NCI-H345 treated with DMSO at 0.1 percent for 48 hours (cell line): ENCODE results near the gene ZNF362.

Source experiments
- DNase-seq: peaks from one replicate; lab custom pipeline; 2025; ENCODE audit not compliant: unreplicated experiment; lab: John Stamatoyannopoulos, UW

Gene ZNF362

DNA sequence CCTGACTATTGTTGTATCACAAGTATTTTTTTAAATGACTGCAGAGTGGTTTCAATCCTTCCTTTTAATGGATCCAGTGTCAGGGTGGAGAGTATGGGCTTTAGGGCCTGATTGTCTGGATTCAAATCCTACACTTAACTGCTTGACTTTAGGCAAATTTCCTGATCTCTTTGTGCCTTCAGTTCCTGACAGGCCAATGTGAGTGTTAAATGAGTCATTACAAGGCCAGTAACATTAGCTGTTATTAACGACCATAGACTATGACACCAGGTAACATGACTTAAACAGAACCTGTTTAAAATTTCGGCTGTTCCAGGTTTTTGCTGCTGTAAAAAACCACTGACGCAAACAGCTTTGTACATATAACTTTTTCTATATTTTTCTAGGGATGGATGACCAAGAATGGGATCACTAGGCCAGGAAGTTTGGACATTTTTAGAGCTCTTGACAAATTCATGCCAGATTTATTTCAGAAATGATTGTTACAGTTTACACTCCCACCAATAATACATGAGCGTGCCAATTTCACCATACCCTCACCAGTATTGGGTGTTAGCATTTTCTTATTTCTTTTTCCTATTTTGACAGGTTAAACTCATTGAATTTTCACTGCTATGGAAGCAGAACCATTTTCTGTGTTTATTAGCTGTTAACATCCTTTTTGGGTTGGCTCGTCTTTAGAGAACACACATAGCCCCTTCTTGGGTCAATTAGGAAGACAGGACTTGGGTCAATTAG lies 11.3 kb downstream of the ZNF362 start:
- DNase-seq: no peak

DNA sequence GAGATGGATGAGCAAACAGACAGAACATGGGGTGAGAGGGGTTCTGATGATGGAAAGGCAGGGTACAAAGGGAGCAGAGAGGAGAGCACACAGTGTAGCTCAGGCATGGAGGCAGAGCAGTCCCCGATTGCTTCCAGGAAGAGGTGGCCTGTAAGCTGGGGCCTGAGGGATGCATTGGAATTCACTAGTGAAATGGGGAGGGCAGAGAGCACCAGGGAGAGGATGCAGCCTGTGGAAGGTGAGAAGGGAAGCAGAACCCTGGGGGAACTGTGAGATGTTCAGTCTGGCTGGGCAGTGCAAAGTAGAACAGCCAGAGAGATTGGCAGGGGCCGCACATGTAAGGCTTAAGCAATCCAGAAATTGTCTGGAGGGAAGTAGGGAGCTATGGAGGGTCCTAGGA lies 12.2 kb downstream of the ZNF362 start:
- DNase-seq: no peak

DNA sequence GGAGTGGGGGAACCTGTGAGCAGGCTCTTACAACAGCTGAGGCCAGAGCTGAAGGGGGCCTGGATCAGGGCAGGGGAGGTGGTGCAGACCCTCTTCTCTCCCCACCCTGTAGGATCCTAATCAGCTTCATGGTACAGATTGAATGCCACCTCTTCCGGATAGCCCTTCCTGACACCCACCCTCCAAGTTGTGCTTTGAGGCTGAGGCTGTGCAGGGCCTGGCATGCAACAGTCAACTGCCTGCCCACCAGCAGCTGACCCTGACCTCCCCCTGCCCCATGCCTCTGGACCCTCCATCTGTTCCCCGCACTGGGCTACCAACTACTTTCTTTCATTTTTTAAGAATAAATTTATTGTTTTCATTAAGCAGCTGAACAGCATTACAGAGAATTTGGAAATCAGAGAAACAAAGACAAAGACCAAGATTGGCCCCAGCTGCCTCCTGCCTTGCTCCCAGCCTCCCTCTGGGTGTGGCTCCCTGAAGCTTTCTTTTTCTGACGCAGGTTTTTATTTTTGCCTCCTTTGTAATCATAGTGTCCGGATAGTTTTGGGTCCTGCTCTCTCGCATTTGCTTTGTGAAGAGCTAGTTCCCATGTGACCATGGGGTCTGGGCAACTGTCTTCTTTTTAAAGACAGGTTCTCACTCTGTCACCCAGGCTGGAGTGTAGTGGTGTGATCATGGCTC lies 12.8 kb downstream of the ZNF362 start:
- no peak for DNase-seq

DNA sequence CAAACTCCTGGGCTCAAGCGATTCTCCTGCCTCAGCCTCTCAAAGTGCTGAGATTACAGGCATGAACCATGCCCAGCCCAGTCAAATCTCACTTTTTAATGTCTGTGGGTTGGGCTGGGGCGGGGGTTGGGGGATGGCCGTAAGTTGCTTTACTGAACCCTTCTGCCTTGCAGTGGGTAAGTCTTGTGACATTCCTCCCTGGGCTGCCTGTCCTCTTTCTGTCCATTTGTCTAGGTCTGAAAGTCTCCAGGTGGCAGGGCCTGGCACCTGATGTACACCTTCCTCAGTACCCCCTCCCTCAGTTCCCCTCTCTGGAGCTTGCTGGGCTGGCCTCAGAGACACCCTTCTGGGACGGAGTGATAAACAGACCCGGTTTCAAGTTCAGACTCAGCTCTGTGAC lies 13.3 kb downstream of the ZNF362 start:
- DNase-seq: no peak

DNA sequence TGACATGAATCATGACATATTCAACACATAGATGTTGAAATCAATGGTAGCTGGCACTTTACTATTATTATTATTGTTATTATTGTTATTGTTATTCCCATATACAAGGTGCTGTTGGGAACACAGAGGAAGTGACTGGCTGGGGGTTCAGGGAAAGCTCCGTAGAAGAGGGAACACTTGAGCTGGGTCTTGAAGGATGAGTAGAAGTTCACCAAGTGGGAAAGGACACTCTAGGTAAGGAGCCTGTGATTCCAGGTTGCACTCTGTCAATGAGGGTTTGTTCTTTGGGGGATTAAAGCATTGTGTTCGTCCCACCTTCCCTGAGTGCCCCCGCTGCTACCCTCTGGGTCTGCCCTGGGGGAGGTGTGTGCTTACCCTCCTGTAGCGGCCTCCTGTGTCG lies 14.1 kb downstream of the ZNF362 start:
- no peak for DNase-seq

DNA sequence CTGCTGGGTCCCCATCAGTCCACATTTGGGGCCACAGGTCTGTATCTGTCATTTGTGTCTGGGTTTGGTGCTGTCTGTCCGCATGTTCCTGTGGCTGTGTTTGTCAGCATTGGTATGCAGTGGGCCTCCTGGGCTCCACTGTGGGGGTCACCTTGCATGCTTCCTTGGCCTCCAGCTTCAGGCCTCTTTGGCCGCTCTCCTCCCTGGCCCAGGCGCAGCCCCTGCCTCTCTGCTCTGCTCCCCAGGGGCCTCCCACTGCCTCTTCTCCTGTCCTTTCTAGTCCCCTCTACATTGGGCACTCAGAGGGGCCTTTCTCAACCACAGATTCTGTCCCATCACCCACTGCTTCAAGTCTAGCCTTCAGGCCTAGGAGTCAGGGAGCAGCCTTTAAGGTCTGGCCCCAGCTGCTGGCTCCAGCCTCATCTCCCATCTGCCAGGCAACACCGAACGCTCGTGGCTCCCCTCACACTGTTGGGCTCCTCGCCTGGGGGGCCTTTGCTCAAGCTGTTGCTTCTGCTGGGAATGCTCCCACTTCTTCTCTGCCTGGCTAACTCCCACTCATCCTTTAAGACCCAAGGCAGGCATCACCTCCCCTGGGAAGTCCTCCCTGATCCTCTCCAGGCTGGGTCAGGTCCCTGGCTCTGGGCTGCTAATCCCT lies 14.6 kb downstream of the ZNF362 start:
- no peak for DNase-seq

DNA sequence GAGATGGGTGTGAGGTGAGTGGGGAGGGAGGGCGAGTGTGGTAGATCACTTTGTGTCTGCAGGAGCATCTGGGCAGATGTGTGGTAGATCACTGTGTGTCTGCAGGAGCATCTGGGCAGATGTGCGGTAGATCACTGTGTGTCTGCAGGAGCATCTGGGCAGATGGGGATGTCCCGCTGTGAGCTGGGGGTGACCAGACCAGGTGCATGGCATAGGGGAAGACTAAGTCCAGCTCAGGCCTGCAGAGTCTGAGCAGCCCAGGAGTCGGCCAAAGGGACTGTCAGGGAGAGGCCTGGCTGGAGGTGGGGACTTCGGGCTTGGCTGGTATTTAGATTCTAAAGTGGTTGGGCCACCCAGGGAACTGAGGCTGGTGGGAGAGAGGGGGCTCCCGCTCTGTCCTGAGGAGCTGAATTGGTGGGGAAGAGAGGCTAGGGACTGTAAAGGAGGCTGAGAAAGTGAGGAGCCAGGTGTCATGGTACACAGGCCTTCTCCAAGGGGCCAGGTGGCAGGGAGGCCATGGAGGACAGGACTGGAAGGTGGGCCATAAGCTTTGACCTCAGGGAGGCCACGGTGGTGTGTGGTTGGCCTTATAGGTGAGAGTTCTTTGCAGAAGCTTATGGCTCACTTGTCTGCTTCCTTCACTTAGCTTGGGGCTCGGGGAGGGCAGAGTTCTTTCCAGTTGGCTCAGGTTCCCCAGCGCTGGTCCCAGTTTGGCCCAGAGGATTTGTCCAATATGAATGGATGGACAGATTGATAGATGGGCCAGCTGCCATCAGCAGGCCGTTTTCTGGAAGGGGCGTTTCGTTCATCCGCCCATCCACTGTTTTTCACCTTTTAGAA lies 15.6 kb downstream of the ZNF362 start:
- no peak for DNase-seq

DNA sequence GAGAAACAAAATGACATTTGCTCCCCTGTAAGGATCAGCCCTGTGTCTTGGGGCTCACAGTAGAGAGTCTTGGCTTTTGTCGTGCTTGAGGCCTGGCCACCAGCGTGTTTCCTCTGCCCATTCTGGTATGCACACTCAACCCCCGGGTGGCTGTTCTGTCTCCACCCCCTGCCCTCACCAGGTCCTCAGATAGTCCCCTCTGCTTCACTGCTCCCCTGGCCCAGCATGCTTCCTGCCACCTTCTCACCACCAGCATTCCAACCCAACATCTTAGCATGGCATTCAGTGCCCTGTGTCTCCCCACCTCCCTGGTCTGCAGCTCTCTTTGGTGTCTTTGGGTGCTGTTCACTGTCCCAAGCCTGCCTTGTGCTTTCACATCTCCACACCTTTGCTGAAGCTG lies 16.2 kb downstream of the ZNF362 start:
- DNase-seq: no peak

DNA sequence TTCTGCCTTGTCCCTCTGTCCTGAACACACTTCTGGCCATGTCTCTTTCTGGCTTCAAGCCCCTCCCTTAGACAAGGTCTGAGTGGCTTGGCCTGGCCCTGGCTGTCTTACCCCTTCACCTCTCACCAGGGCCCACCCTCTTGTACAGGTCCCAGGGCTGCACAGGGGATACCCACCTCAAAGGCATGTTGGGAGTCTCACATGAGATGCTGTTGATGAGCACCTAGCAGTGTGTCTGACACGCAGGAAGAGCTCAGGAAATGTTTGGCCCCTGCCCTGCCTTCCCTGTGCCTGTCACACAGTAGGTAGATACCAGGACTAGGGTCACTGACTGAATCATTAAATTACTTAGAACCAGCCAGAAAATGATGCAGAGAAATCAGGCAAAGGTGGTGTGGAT lies 16.6 kb downstream of the ZNF362 start:
- no peak for DNase-seq

DNA sequence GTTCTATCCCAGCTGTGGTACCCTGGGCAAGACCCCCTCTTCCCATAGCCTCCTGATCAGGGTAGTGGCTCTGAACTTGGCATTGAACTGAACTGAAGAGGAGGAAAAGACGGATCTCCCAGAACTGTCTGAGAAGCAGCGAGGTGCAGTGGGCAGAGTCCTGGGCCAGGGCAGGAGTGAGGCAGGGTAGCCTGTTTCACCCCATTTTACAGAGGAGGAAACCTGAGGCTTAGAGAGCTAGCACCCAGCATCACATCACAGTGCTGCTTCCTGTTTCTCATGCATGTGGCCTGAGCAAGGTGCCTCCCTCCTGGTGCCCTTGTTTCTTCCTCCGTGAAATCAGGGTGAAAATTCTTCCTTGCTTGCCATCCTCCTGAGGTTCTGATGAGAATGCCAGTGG lies 17.1 kb downstream of the ZNF362 start:
- no peak for DNase-seq

DNA sequence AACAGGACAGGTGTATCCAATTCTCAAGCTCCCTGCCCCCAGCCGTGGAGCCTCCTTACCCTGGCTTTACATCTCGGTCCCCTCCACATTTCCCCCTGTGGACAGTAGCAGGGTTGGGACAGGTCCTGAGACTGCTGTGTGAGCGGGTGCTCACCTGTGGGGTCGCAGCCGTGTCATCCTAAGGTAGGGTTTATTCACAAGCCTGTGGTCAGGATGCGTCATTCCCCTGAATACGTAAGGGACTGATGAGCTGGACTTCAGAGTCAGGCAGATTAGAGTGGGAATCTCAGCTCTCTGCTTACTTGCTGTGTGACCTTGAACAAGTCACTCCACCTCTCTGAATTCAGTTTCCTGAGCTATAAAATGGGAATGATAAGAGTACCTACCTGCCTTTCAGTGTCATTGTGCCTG lies 17.7 kb downstream of the ZNF362 start:
- no peak for DNase-seq

DNA sequence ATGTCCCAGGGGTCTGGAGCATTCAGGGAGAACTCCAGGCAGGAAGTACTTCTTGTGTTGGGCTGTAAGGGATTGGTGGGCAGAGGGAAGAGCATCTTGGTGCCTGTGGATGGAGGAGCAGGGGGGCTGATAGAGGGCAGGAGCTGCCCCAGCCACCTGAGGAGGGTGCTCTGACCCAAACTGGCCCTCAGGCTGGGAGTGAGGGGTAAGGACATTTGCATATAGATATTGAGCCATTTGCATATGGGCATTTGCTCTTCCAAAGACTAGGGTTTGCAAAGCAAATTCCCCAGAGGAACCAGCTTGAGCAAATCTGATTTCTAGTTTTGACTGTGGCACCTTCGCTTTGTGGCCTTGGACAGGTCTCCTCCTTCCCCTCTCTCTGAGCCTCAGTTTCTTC lies 18.2 kb downstream of the ZNF362 start:
- no peak for DNase-seq

DNA sequence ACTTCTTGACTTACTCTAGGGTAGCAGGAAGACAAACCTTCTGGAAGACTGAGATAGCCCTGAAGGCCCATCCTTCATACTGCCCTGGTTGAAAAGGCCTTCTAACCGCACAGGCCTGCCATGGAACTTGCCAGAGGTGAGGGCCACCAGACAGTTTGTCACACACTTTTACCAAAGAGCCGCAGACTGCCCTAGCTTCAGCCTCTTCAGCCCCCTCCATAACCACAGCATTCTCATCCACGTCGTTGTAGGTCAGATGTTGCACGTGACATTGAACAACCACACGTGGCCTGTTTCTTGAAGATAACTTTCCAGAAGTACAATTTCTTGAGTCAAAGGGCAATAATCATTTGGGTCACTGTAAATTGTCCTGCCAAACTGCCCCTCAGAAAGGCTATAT lies 18.9 kb downstream of the ZNF362 start:
- no peak for DNase-seq

DNA sequence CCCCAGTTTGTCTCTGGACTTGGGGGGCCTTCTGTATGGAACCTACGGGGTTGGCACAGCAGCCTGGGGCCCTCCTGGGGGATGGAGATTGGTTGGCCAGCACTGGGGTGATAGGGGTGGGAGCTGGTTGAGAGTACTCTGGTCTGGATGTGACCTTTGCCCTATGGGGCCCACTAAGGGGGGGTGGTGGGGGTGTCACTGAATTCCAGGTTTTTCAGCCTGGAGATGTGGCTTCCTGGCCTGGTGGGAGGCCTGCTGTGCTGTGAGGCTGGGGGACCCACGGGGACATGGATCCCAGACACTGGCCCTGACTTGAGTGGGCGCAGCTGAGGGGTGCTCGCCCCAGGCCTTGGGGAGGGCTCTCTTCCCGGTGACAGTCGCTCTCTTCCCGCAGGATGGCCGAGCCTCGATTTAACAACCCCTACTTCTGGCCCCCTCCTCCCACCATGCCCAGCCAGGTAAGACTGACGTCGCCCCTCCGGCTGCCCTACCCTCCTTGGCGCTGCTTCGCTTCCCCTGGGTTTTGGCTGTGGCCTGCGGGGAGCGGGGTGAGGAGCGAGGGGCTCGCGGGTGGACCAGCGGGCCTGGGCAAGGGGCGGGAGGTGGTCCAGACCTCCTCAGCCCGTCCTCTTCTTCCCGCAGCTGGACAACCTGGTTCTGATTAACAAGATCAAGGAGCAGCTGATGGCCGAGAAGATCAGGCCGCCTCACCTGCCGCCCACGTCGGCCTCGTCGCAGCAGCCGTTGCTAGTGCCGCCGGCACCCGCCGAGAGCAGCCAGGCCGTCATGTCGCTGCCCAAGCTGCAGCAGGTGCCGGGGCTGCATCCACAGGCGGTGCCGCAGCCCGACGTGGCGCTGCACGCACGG lies 19.6 kb downstream of the ZNF362 start:
- no peak for DNase-seq

DNA sequence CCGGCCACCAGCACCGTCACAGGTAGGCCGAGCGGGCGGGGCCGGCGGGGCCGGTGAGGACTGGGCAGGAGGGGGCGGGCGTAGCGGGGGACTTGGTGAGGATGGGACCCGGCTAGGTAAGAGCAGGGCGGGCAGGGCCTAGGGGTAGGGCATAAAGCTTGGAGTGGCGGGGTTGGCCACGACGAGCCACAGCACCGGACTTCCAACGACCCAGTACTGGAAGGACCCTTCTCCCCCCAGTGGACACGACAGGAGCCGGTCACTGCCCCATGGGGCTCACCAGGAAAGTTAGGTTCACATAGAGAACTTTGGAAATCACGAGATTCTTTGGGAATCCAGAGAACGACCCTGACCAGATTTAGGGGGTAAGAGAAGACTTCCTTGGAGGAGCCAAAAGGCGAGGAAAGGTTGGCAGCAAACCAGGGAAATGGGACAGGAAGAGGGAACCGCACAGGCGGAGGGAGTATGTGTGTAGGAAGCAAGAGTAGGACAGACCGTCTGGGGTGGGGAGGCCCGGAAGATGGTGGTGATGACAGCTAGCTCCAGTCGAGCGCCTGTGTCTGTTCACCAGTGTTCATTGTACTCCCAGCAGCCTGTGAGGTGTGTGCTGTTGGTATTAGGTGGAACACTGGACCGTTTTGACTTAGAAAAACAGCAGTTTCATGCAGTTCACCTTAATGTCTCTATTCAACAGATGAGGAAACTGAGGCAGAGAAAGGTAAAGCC lies 20.4 kb downstream of the ZNF362 start:
- no peak for DNase-seq

DNA sequence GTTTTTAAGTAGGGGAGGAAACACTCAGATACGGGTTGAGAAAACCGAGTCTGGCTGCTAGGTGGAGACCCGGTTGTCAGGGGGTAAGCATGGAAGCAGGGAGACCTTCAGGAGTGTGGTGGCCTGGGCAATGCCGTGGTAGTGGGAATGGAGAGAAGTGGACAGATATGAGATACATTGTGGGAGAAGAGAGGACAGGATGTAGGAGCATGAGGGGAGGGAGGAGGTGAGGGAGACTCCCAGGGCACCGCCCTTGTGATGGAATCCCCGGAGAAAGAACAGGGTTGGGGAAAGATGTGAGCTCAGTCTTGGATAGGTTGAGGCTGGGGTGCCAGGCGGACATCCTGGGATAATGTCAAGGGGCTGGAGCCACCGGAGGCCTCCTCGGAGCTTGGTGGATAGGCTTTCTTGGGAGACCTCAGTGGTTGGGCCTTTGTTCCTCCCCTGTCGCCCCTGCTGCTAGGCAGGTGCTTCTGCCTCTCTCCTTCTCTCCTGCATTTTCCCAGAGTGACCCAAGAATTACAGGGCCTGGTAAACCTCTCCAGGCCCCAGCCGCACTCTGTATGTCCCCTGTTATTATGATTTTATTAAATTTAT lies 21.3 kb downstream of the ZNF362 start:
- DNase-seq: no peak

DNA sequence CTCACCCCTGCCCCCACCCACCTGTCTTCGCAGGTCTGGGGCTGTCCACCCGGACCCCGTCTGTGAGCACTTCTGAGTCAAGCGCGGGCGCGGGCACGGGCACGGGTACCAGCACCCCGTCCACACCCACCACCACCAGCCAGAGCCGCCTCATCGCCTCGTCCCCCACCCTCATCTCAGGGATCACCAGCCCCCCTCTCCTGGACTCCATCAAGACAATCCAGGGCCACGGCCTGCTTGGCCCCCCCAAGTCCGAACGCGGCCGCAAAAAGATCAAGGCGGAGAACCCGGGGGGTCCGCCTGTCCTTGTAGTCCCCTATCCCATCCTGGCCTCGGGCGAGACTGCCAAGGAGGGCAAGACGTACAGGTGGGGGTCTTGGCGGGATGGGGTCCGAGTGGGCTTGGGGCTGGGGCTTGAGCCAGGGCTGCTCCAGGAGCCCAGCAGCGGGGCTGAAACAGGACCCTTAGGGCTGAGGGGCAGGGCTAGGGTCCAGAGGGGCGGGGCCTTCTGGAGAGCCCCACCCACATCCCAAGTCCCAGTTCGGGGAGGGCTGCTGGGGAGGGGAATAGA lies 23.9 kb downstream of the ZNF362 start:
- DNase-seq: no peak

DNA sequence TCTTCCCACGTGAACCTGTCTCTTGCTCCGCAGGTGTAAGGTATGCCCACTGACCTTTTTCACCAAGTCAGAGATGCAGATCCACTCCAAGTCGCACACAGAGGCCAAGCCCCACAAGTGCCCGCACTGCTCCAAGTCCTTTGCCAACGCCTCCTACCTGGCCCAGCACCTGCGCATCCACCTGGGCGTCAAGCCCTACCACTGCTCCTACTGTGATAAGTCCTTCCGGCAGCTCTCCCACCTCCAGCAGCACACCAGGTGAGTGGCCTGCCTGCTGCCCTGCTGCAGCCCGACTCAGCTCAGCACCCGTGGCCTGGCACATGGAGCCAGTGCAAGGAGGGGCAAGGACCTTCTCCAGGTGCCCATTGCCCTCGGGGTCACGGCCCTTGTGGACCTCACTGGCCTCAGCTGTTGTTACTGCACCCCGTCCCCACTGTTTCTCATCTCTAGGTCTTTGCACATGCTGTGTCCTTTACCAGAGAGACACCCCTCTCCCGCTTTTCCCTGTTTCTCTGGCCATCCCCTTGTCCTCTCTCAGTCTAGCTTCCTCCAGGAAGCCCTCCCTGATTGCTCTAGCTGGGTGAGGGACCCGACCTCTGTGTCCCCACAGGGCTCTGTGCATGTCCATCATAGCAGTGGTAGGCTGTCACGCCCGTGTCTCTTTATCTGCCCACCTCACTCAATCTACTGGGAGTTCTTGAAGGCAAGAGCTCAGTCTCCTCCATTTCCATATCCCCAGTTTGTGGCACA lies 25.4 kb downstream of the ZNF362 start:
- DNase-seq: no peak
